ENCODE data around the gene UBE2Z.

GRCh38 chr17:48912476-48912875 lies 4.3 kb downstream of the UBE2Z start:
- no peak for TF ChIP-seq POLR2A (IDR thresholded peaks at IDR 0.05)
- no peak for TF ChIP-seq CTCF (IDR thresholded peaks at IDR 0.05)
- no peak for TF ChIP-seq POLR2AphosphoS5 (IDR thresholded peaks at IDR 0.05)
